ENCODE measurements around the gene C9orf85. TPM values are rescaled to one million over a fixed set of nuclear protein-coding genes. Genes with fewer than 3 reads are reported as not detected.

C9orf85 gene
- total and polyA plus RNA-seq, 8 donors = 2.2 to 68.3 (median 8.4) TPM

DNA sequence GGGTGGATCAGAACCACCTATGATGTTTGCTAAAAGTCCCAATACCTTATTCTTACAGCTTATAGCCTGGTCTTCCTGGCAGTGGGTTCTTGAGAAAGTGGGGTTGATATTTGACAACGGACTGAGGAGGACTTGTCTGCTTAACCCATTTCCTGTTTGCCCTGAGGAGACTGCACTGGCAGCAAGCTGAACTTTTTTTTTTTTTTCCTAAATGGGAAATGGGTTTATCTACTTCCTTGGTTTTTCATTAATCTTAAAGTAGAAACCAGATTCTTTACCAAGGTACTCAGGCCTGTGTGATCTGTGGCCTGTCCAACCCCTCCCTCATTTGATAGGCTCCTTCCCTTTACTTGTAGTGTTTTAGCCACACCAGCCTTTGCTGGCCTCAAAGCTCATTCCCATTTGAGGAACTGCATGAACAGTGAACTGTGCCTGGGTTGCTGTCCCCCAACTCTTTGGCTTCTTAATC is 101.9 kb downstream of the C9orf85 start:
- TF ChIP-seq EP300 (IDR thresholded peaks at IDR 0.05) (no peak), POLR2A (IDR thresholded peaks at IDR 0.05) (no peak), POLR2AphosphoS5 (IDR thresholded peaks at IDR 0.05) (no peak), CTCF (IDR thresholded peaks at IDR 0.05) (no peak)
- Histone ChIP-seq H3K36me3 (no peaks in the 10 kb centered on the region), H3K9me3 (no peaks in the 10 kb centered on the region), H3K4me3 (no peak overlapping the region), H3K4me1 (no peaks in the 10 kb centered on the region), H3K27ac (no peak overlapping the region), H3K27me3 (no peaks in the 10 kb centered on the region)
- intact Hi-C loops (cut with DNase I; ENCODE audit: low total_unique reads) = no loop called here
- 0 to 4% (median 3%) methylated on average over 1 of the region's 1 CpG for WGBS, 5 donors
- DNase-seq = no peak

DNA sequence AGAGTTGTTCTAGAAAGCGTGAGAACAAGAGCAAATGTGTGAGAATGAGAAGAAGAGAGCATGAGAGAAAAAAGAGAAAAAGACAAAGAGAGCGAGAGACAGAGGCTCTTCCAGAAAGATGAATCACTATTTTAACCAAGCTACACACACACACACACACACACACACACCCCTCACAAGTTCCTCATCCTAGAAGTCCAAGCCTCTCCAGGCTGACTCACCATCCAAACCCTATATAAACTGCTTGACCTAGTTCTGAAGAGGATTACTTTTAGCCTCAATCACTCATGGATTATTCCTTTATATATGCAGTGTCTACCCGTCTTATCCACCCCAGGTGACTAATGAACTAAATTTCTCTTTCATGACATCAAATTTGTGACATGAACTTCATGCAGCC is 111.4 kb downstream of the C9orf85 start:
- no peak overlapping the region for H3K4me3 ChIP-seq
- peaks cover 0 to 16% (median 3%) of the 10 kb centered on the region in 4 donors for H3K4me1 ChIP-seq
- WGBS, 5 donors = 68 to 87% (median 71%) methylated on average over 3 of the region's 3 CpGs
- intact Hi-C loops (cut with DNase I; ENCODE audit: low total_unique reads) = no loop called here
- no peaks in the 10 kb centered on the region for H3K27me3 ChIP-seq
- no peak overlapping the region for H3K27ac ChIP-seq
- TF ChIP-seq POLR2A (IDR thresholded peaks at IDR 0.05) = no peak
- TF ChIP-seq EP300 (IDR thresholded peaks at IDR 0.05) = no peak
- TF ChIP-seq POLR2AphosphoS5 (IDR thresholded peaks at IDR 0.05) = no peak
- TF ChIP-seq CTCF (IDR thresholded peaks at IDR 0.05) = no peak
- H3K36me3 ChIP-seq = no peaks in the 10 kb centered on the region
- H3K9me3 ChIP-seq = no peaks in the 10 kb centered on the region
- DNase-seq = no peak

Small RNA genes lying within 50 kb of the gene (small RNA-seq; reads per million reads assigned to genes)
- gene HSPB1P1 (0 reads per million in 4 donors), gene RF00019 (0 reads per million in 4 donors)

Other genes starting within 250 kb of the C9orf85 start
- gene CEMIP2, start 143.1 kb upstream of the C9orf85 start, total RNA-seq = 100 to 1,000 TPM in 3 of 5 donors, 10 to 100 TPM in 2; 40.3 to 218 (median 187) TPM
- 10 to 100 TPM; 12.4 to 28.8 (median 13.6) TPM for gene CEMIP2, start 143.1 kb upstream of the C9orf85 start, polyA plus RNA-seq
- gene ABHD17B, start 446 bp upstream of the C9orf85 start, total RNA-seq = 10 to 100 TPM; 11.1 to 57.5 (median 12.1) TPM
- gene ABHD17B, start 446 bp upstream of the C9orf85 start, polyA plus RNA-seq = 10 to 100 TPM in 1 of 3 donors, 1 to 10 TPM in 2; 4.0 to 10.4 (median 6.6) TPM
- not detected for gene C9orf57, start 149.0 kb downstream of the C9orf85 start, total RNA-seq
- not detected for gene C9orf57, start 149.0 kb downstream of the C9orf85 start, polyA plus RNA-seq
- gene GDA, start 237.8 kb downstream of the C9orf85 start, total RNA-seq = 1 to 10 TPM in 3 of 5 donors, not detected in 2; 4.4 to 7.5 (median 6.4) TPM
- 1 to 10 TPM in 1 of 3 donors, under 1 TPM in 2; 0.25 to 2.6 (median 0.35) TPM for gene GDA, start 237.8 kb downstream of the C9orf85 start, polyA plus RNA-seq

Data from stomach (tissue), 9 donors.